Non-pigmented ciliary epithelial cell (primary cell): ENCODE results near the gene C2CD2.

Source experiments
- DNase-seq: peaks from one replicate; pipeline ENCODE4 v3.0.0-alpha.2; 2010; ENCODE audit warnings: low read depth

C2CD2 gene

DNA sequence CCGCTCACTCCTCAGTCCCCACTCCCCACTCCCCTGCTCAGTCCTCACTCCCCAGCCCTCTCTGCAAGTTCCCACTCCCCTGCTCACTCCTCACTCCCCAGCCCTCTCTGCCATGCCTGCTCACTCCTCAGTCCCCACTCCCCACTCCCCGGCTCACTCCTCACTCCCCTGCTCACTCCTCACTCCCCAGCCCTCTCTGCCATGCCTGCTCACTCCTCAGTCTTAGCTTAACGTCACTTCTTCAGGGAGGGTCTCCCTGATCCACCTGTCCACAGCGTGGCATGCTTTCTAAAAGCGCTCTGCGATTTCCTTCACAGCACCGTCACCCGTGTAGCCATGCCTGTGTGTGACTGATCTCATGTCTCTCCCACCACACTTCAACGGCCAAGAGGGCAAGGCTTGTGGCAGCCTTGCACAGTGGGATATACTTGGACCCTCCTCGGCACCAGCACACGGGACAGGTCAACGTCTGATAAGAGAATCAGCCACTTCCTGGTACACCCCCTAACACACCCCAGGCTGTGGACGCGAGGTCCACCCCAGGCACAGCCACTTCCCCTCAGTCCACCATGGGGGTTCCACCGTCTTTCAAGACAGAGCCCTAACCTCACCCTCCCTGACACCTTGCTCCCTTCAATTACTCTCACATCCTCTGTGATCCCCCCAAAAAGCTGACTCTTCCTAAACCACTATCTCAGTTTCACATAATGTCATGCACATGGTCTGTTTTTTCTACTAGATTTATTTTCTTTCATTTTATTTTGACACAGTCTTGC, 88.6 kb downstream of the C2CD2 start:
- no peak for DNase-seq

DNA sequence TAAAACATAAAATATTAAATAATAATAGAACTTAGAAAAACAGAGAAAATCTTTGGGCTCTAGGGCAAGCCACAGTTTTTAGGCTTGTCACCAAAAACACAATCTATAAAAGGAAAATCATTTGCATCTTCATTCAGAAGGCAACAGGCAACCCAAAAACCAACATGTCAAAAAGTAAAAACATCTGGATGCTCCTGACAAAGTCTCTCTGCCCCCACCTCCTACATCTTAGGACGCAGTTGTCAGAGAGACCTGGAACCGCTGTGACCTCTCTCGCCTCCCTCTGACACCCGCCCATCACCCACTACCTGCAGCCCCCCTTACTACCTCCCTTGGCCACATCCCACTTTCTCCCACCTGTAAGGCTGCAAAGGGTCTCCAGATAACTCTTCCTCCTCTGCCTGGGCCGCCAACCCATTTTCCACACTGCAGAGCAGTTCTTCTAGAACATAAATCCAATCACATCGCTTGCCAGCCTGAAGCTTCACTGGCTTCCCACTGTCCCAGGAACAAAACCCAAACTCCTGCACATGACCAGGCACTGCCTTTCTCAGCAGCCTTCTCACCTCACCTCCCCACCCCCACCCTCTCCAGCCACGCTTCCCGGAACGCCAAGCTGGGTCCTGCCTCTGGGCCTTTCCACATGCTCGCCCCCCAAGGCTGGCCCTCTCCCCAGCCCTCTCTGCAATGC, 89.4 kb downstream of the C2CD2 start:
- no peak for DNase-seq

DNA sequence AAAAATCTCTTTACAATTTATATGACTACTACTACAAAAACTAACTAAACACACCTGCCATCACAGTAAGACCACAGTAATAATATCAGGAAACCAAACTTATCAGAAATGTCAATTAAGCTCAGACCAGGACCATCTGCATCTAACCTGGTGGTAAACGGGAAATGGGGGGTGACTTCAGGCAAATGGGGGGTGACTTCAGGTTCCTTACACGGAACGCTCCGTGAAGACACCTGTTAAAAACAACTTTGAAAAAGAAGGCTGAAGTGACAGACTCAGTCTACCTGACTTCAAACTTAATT, 90.4 kb downstream of the C2CD2 start:
- no peak for DNase-seq

DNA sequence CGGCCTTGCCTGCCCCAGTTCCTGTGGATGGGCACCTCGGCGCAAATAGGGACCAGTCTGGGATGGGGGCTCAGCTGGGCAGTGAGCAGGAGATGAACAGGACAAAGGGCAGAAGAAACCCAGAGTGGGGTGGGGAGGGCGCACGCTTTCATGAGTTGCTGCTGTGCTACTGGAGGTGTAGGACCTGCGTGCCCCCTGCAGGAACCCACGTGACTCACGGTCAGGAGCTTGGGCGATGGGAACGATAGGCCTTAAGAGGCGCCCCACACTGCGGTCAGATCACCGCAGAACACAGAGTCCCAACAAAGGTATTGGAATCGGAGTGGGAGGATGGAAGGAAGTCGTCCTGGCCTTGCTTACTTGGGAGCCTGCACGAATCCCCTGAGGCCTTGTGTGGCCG, 91.8 kb downstream of the C2CD2 start:
- DNase-seq, result no peak

DNA sequence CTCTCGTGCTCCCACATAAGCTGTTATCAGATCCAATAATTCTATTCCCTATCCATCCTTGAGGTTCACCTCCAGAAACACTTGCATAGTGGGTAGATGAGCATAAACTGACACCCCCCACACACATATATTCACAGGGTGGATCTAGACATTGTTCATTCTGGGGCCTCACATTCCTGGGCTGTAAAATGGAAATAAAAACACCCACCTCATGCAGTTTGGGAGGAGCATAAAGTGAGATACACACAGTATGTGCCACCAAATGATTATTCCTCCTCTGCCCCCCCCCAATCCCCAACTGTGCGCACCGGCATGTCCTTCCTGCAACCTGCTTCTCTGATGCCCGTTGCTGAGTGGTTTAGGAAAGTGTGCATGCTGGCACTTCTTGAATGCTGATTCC, 92.6 kb downstream of the C2CD2 start:
- no peak for DNase-seq

DNA sequence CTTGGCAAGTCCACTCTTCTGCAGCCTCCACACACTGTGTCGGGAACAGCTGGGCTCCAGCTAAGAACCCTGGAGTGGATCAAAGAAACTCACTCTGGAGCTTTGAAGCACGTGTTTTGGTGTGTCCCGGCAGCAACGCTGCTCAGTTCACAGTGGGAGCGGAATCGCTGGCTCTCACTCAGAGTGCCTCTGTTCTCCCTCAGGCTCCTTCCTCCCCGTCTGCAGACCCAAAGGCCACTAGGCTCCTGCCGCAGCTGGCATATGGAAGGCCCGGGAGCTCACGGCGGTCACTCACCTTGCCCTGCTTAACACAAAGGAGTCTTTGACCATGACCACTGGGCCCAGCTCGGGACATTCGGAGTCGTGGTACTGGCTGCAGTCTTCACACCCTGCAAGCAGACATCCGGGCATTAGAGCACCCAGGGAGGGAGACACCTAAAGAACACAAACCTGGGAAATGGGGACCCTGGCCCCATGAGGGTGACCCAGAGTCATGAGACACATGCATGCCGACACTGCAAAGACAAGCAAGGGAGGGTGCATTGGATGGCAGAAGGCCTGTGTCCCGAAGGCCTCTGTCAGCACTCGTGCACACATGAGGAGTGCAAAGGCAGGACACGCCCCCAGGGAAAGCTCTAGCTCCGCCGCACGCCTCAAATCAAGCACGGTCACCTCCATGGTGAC, 94.4 kb downstream of the C2CD2 start:
- DNase-seq, result no peak

DNA sequence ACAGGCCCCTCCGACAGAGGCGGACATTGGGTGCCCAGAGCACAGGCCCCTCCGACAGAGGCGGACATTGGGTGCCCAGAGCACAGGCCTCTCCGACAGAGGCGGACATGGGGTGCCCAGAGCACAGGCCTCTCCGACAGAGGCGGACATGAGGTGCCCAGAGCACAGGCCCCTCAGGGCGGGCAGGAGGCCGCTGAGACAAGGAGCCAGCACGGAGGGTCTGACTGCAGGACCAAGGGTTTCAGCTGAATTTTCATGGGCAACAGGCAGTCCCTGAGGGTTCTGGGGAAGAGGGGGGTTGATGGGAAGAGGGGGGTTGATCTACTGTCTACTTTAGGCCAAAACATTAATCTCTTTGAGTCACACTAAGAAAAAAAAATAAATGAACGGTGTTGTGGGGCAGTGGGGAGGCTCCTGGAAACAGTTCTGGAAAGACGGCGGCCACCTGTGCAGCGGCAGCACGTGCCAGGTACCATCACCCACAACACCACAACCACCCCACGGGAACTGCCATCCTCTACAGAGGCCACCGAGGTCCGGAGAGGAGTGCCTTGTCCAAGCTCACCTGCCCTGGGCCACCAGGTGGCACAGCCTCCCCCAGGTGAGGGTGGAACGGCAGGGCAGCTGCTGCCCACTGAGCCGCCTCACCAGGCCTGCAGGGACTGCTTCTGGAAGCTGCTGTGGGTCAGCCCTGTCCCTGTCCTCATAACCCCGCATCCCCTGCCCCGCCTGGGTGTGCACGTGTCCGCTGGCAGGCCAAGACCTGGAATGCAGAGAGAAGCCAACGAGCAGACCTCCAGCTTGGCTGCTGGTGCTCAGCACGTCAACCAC, 95.1 kb downstream of the C2CD2 start:
- no peak for DNase-seq

DNA sequence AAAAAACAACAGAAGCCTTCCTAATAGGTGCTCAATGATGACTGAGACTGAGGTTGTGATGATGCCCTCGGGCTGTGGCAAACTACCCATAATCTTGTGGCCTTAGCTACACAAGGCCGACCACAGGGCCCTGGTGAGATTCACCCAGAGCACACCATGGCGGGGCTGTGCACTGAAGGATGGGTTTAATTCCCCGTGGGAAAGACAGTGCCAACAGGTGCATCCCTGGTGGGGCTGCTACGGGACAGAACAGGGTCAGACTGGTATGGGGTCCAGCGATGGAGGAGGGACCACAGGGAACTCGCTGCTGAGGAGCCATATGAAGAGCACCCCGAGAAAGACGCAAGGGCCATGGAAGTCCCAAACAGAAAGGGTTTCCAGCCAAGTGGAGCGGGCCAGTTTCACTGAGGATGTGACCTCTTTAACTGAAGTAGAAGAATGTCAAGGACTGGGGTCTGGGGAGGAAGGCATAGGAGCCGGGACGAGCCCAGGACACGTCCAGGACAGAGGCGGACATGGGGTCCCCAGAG, 96.0 kb downstream of the C2CD2 start:
- DNase-seq, result no peak

DNA sequence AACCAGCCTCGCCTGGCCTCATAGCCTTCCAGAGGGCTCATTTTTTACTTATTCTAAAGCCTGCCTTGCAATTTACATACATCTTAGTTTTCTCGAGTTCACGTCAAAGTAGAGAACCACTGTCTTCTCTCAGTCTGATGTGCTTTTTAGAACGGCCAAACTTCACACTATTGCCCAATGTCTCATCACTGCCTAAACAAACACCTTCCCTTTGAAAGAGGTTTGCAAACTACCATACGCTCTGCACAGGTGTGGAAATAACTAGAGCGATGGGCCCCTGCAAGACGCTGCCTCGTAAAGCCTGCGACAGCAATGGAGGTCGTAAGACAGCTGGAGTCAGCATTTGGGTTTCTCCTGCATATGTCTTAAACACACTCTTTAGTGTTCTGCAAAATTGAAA, 97.2 kb downstream of the C2CD2 start:
- DNase-seq, result no peak

DNA sequence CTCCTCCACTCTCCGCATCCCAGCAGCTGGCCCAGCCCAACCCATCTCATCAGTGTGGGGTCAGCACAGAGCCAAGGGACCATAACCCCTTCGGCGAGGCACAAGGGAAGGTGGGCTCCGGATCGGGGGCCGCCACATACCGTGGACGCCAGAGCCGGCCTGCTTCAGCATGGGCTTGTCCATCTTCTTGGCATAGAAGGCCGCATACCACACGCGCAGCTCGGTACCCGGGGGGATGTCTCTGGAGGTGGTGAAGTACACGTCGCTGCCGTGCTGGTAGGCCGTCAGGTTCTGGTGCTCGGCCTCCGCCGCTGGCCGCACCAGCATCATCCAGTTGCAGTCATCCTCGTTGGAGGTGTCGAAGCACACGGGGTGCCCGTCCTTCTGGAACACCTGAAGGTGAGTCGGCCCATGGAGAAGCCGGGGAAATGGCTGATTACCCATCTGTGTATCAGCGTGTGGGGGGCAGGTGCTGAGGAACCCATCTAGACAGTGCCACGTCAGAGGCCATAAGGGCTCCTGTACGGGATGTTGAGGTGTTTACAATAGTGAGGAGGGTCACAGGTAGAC, 99.3 kb downstream of the C2CD2 start:
- DNase-seq, result no peak

DNA sequence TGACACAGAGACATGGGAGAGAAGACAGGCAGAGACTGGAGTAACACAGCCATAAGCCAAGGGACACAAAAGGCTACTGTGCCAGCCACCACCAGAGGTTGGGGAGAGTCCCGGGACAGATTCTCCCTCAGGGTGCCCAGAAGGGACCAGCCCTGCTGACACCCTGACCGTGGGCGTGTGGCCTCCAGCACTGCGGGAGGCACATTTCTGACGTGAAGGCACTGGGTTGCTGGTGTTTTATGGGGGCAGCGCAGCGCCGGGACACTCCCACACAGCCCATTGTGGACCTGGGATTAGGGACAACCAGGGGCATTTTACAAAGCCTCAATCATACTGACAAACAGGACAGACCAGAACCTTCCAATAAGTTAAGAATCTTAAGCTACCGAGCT, 100.9 kb downstream of the C2CD2 start:
- DNase-seq, result no peak

DNA sequence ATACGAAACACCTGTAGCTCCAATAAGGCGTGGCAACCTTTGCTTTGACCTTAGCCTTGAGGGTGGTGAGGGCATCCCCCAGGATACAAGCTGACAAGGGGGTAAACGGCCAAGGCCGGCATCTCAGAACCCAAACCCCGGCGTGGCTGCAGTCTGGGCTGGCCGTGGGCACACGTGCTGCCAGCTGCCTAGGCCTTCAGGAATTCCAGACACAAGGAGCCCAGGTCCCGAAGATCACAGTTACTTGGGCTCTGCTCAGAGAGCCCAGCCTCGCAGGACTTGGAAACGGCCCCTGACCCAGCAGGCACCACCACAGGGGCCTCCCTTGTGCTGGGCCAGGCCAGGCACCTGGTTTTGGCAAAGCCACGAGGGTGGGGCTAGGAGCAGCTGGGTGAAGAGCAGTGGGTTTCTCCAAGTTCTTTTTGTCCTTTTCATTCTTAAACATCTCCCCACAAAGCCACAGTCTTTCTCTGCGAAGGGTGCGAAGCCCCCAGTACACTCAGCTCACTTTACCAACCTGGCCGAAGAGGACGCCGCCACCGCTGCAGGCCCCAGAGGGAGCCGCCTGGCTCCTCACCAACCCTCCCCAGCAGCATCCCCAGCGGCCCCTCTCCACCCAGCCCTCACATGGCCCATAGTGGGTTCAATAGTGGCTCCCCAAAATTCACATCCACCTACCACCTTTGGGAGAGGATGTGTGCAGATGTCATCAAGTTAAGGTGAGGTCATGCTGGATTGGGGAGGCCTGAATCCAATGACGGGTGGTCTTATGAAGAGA, 101.5 kb downstream of the C2CD2 start:
- DNase-seq, result no peak

DNA sequence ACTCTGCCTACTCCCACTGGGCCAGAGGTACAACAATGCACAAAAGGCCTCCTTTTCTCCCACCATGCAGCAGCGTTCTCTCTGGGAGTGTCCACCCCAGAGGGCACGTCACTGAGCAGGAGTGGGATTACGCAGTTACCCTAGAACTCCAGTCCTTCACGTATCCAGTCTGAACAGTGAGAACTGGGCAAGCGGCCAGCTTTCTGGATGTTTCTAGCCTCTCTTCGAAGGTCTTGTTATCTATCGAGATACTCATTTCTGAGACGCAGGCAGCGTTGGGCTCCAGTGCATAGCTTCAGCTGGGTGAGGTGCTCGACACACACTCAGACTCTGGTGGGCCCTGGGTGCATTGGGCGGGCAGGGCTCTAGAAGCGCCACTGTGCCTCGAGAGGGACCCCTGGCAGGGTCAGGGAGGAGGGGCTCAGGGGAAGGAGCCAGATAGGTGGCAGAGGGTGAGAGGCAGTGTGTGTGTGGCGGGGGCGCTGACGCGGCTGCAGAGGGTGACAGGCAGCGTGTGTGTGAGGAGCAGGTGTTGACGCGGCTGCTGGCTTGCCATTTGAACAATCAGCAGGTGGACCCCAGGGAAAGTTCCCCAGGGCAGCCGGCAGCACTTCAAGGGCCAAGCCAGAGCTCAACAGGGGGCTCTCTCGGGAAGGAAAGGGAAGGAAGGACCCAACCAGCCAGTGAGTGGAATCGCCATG, 102.6 kb downstream of the C2CD2 start:
- DNase-seq, result no peak

DNA sequence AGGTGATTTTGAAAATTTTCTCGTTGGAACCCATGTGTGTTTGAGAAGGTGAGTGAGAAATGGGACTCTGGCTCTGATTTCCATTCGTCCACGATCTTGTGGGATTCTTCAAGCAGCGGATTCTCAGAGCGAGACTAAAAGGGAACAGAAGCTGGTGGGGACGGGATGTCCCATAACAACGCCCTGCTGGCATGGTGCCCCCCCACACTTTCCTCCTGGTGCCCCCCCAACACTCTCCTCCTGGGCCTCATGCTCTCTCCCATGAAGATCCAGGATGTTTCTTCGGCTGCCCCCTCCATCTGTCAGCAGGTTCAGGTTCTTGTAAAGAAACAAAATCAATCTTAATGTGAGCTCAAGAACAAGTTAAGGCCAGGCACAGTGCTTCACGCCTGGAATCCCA, 103.7 kb downstream of the C2CD2 start:
- DNase-seq, result no peak

DNA sequence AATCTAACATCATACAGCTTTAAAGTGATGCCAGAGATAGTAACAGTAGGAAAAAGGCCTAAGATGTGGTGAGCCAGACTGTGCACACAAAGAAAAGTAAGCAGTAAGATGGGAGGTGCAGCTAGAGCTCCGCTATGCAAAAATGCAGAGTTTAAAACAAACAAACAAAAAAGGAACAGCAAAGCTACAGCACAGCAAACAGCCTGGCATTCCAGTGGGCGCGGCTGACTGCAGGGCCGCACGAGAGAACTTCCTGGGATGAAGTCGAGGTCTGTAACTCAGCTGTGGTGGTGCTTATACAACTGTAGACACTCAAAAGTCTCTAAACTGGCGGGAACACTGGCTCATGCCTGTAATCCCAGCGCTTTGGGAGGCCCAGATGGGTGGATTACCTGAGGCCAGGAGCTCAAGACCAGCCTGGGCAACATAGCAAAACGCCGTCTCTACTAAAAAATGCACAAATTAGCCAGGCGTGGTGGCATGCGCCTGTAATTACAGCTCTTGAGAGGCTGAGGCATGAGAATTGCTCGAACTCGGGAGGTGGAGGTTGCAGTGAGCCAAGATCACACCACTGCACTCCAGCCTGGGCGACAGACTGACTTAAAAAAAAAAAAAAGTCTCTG, 104.7 kb downstream of the C2CD2 start:
- DNase-seq, result no peak

DNA sequence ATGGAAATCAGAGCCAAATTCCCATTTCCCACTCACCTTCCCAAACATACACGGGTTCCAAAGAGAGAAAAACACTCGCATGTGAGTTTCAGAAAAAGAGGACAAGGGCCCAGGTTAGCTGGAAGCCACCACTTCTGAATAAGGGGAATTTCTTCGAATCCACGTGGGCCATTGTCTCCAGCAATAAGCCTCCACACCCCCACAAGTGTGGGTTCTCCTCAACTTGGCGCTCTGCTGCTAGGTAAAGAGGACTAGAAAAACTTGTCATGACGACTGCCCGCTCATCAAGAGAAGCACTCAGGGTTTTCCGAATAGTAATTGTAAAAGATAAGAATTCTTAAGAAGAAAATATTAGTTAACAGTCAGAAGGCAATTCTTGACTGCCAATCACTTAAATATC, 105.3 kb downstream of the C2CD2 start:
- DNase-seq, result no peak

DNA sequence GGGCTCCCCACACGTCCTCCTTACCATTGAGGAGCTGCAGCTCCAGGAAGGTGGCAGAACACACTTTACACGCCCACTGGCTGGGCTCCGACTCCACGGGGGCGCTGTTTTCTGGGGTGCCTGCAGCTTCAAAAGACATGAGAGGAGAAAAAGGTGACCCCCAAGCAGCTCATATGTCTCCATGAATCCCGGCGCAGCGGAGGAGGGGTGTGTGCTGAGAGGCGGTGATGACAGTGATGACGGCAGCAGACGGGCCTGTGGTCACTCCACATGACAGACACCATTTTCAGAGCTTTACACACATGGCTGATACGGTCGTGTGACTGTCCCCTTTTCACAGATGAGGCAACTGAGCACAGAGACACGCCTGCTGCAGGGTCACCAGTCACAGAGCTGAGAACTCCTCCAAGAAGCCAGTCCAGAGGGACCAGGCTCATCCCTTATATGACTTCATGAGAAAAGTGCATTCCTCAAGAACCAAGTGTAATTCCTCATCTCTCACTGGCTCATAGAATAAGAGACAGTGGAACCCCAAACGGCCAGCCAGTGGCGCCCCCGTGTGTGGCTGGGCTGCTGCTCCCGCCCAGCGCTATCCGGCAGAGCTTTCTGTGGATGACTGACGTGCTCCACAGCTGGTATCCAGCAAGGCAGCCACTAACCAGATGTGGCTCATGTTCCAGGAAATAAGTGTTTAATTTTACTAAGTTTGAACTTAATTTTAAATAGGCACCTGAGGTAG, 106.6 kb downstream of the C2CD2 start:
- no peak for DNase-seq

DNA sequence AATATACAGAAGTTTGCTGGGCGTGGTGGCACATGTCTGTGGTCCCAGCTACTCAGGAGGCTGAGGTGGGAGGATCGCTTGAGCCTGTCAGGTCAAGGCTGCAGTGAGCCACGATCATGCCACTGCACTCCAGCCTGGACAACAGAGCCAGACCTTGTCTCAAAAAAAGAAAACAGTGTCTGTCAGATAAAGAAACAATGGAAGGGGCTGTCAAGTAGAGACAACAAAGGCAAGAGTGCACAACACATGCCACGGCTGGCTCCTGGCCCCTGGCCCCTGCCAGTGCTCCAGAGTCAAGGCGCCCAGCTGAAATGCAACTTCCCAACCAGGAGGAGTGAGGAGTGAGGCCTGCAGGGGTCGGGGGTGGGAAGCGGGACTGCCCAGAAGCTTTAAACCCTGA, 107.3 kb downstream of the C2CD2 start:
- no peak for DNase-seq

DNA sequence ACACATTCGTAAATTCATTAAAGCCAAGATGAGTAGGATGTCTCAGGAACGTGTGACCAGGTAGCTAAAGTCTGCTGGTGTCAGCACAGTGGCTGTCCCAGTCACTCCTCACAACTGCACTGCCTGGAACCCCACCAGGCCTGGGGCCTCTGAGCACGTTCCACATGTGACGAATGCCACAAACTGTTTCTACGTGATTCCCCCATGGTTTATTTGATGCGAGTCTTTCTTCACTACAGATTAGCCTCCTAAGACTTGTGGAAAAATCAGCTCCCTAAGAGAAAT, 107.8 kb downstream of the C2CD2 start:
- no peak for DNase-seq
